GM23338 (cell line): ENCODE measurements around the gene CCL18. TPM values are rescaled to one million over a fixed set of nuclear protein-coding genes. Genes with fewer than 3 reads are reported as not detected.

Experiments used
- ATAC-seq: fragments of 200-7000 bp; cut with Tn5 transposase; 3 replicates; pipeline ENCODE4 v1.9.1; 2020
- DNase-seq: peaks from one replicate; pipeline ENCODE4 v3.0.0-alpha.2; 2015; ENCODE audit warnings: low spot score
- H2AFZ ChIP-seq: fragments of 200-600 bp; sonication (generic); 2 replicates; pipeline ENCODE4 v1.8.0; 2016; ENCODE audit warnings: antibody characterized with exemption, mild to moderate bottlenecking, moderate library complexity
- H3F3A ChIP-seq: fragments of 200-600 bp; sonication (generic); replicated peaks from 2 replicates; pipeline ENCODE4 v1.8.0; 2017; ENCODE audit warnings: antibody characterized with exemption, mixed run types, low read depth
- H3K27ac ChIP-seq: fragments of 200-600 bp; sonication (generic); 2 replicates; pipeline ENCODE4 v1.6.1; 2016; ENCODE audit warnings: low read depth
- H3K27me3 ChIP-seq: fragments of 200-600 bp; sonication (generic); 2 replicates; pipeline ENCODE4 v1.8.0; 2016; ENCODE audit warnings: mild to moderate bottlenecking, mixed run types, moderate library complexity; ENCODE audit not compliant: insufficient read depth
- H3K36me3 ChIP-seq: fragments of 200-600 bp; sonication (generic); 2 replicates; pipeline ENCODE4 v1.8.0; 2016; ENCODE audit warnings: mild to moderate bottlenecking; ENCODE audit not compliant: insufficient read depth
- H3K4me1 ChIP-seq: fragments of 200-600 bp; sonication (generic); 2 replicates; pipeline ENCODE4 v1.8.0; 2016; ENCODE audit warnings: mild to moderate bottlenecking, moderate library complexity; ENCODE audit not compliant: insufficient read depth
- H3K4me2 ChIP-seq: fragments of 200-600 bp; sonication (generic); 2 replicates; pipeline ENCODE4 v1.7.1; 2017; ENCODE audit warnings: mixed run types
- H3K4me3 ChIP-seq: fragments of 200-600 bp; sonication (generic); 2 replicates; pipeline ENCODE4 v1.6.1; 2016; ENCODE audit warnings: mixed run types
- H3K79me2 ChIP-seq: fragments of 200-600 bp; sonication (generic); replicated peaks from 2 replicates; pipeline ENCODE4 v1.8.0; 2017; ENCODE audit warnings: mild to moderate bottlenecking; ENCODE audit not compliant: insufficient read depth
- H3K9me2 ChIP-seq: fragments of 200-600 bp; sonication (generic); 2 replicates; pipeline ENCODE4 v1.8.0; 2017; ENCODE audit not compliant: insufficient read depth
- H4K20me1 ChIP-seq: fragments of 200-600 bp; sonication (generic); replicated peaks from 2 replicates; pipeline ENCODE4 v1.8.0; 2017; ENCODE audit warnings: mild to moderate bottlenecking; ENCODE audit not compliant: insufficient read depth
- H3K27ac Mint-ChIP-seq: 2 replicates; pipeline ENCODE4 v1.8.0; 2020; ENCODE audit warnings: inconsistent platforms, mild to moderate bottlenecking, moderate library complexity, mixed read lengths
- H3K27me3 Mint-ChIP-seq: 3 replicates; pipeline ENCODE4 v1.8.0; 2022; ENCODE audit warnings: low read depth, mild to moderate bottlenecking, moderate library complexity, mixed read lengths, inconsistent platforms; ENCODE audit not compliant: insufficient read depth, poor library complexity
- H3K36me3 Mint-ChIP-seq: 3 replicates; pipeline ENCODE4 v1.8.0; 2021; ENCODE audit warnings: low read depth, mild to moderate bottlenecking, inconsistent platforms, moderate library complexity, mixed read lengths
- H3K4me1 Mint-ChIP-seq: 3 replicates; pipeline ENCODE4 v1.8.0; 2020; ENCODE audit warnings: mild to moderate bottlenecking, inconsistent platforms, mixed read lengths
- H3K4me3 Mint-ChIP-seq: 3 replicates; pipeline ENCODE4 v1.8.0; 2021; ENCODE audit warnings: moderate library complexity, mild to moderate bottlenecking, inconsistent platforms, mixed read lengths
- H3K9me3 Mint-ChIP-seq: 3 replicates; pipeline ENCODE4 v1.8.0; 2020; ENCODE audit warnings: moderate library complexity, mild to moderate bottlenecking, inconsistent platforms, mixed read lengths
- CREB1 ChIP-seq: fragments of 250-450 bp; sonication (Bioruptor Pico); IDR thresholded peaks from 2 replicates; pipeline ENCODE4 v1.5.0; 2020; ENCODE audit warnings: low read depth, mild to moderate bottlenecking, moderate library complexity
- JUNB ChIP-seq: IDR thresholded peaks from one replicate; pipeline ENCODE4 v1.6.1; 2016; ENCODE audit warnings: antibody characterized with exemption; ENCODE audit not compliant: unreplicated experiment
- POLR2AphosphoS5 ChIP-seq: IDR thresholded peaks from 2 replicates; pipeline ENCODE4 v1.6.1; 2016; ENCODE audit warnings: antibody characterized with exemption, low read depth
- ZNF114 ChIP-seq: fragments of 250-450 bp; sonication (Bioruptor Pico); IDR thresholded peaks from 2 replicates; pipeline ENCODE4 v1.5.0; 2020; ENCODE audit warnings: mild to moderate bottlenecking, moderate library complexity
- ZNF331 ChIP-seq: fragments of 250-450 bp; sonication (Bioruptor Pico); IDR thresholded peaks from 2 replicates; pipeline ENCODE4 v1.5.0; 2020; ENCODE audit warnings: low read depth, mild to moderate bottlenecking, moderate library complexity
- polyA plus RNA-seq: library from polyadenylated mRNA; unstranded; fragments of >200 nt; fragmentation: Nextera tagmentation; extraction: Ambion mirVana; gene quantifications from 2 replicates; pipeline ENCODE4 v1.2.1, GENCODE V29; 2016
- total RNA-seq: library from RNA; depleted of rRNA; stranded (reverse); fragments of >200 nt; shearing (Covaris generic); gene quantifications from 2 replicates; pipeline ENCODE4 v1.2.3, GENCODE V29; 2014
- TF ChIP-seq, protein P1 (sequence below), 2 experiments: fragments of 200-600 bp in 1 of 2; sonication (generic) in 1 of 2; conservative IDR thresholded peaks; 2 replicates each; pipeline versions ENCODE4 v1.5.1 to v1.6.1; 2016 to 2017; ENCODE audit warnings: antibody characterized with exemption in 2 of 2, low read depth in 2 of 2, mild to moderate bottlenecking in 2 of 2, moderate library complexity in 1 of 2
- TF ChIP-seq, protein P2 (sequence below): IDR thresholded peaks from 2 replicates; pipeline ENCODE4 v1.6.1; 2016; ENCODE audit warnings: antibody characterized with exemption
- TF ChIP-seq, protein P3 (sequence below): IDR thresholded peaks from one replicate; pipeline ENCODE4 v1.6.1; 2018; ENCODE audit warnings: antibody characterized with exemption; ENCODE audit not compliant: unreplicated experiment

Gene CCL18
- total and polyA plus RNA-seq, 2 experiments from 2014 or later = not detected

DNA sequence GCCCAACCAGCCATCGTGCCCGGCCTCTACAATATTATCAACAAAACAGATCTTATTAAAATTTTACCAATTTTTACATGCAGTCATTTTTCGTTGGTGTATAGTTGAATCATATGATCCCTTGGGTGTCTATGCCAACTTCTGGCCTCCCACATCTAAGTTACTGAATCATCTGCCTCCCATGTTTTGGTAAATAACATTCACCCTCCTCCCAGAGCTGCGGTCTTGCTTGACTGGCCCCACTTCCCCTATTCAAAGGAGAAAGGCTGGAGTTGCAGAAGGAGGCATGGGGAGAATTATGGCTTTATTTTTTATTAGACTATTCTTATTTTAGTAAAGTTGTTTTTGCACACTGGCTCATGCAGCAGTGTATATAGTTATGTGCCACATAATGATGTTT is 27.8 kb upstream of the CCL18 start:
- ATAC-seq = no peak

More for the DNA sequence above, 27.8 kb upstream of the CCL18 start:
- no peaks in the 10 kb centered on the region for H3K79me2 ChIP-seq
- H3K4me1 ChIP-seq = no peaks in the 10 kb centered on the region
- no peak overlapping the region for H2AFZ ChIP-seq
- no peak overlapping the region for H3K4me3 Mint-ChIP-seq
- no peaks in the 10 kb centered on the region for H3K36me3 Mint-ChIP-seq
- peaks cover 1% of the 10 kb centered on the region for H3K27me3 Mint-ChIP-seq
- TF ChIP-seq, protein P1, sequence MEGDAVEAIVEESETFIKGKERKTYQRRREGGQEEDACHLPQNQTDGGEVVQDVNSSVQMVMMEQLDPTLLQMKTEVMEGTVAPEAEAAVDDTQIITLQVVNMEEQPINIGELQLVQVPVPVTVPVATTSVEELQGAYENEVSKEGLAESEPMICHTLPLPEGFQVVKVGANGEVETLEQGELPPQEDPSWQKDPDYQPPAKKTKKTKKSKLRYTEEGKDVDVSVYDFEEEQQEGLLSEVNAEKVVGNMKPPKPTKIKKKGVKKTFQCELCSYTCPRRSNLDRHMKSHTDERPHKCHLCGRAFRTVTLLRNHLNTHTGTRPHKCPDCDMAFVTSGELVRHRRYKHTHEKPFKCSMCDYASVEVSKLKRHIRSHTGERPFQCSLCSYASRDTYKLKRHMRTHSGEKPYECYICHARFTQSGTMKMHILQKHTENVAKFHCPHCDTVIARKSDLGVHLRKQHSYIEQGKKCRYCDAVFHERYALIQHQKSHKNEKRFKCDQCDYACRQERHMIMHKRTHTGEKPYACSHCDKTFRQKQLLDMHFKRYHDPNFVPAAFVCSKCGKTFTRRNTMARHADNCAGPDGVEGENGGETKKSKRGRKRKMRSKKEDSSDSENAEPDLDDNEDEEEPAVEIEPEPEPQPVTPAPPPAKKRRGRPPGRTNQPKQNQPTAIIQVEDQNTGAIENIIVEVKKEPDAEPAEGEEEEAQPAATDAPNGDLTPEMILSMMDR (conservative IDR thresholded peaks at IDR 0.05; ENCODE audit: low read depth in 2 of 2) = no peak
- TF ChIP-seq JUNB = no peak
- TF ChIP-seq ZNF114 (CRISPR knock-in tag) = no peak
- TF ChIP-seq, protein P2, sequence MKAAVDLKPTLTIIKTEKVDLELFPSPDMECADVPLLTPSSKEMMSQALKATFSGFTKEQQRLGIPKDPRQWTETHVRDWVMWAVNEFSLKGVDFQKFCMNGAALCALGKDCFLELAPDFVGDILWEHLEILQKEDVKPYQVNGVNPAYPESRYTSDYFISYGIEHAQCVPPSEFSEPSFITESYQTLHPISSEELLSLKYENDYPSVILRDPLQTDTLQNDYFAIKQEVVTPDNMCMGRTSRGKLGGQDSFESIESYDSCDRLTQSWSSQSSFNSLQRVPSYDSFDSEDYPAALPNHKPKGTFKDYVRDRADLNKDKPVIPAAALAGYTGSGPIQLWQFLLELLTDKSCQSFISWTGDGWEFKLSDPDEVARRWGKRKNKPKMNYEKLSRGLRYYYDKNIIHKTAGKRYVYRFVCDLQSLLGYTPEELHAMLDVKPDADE = no peak
- TF ChIP-seq, protein P3, sequence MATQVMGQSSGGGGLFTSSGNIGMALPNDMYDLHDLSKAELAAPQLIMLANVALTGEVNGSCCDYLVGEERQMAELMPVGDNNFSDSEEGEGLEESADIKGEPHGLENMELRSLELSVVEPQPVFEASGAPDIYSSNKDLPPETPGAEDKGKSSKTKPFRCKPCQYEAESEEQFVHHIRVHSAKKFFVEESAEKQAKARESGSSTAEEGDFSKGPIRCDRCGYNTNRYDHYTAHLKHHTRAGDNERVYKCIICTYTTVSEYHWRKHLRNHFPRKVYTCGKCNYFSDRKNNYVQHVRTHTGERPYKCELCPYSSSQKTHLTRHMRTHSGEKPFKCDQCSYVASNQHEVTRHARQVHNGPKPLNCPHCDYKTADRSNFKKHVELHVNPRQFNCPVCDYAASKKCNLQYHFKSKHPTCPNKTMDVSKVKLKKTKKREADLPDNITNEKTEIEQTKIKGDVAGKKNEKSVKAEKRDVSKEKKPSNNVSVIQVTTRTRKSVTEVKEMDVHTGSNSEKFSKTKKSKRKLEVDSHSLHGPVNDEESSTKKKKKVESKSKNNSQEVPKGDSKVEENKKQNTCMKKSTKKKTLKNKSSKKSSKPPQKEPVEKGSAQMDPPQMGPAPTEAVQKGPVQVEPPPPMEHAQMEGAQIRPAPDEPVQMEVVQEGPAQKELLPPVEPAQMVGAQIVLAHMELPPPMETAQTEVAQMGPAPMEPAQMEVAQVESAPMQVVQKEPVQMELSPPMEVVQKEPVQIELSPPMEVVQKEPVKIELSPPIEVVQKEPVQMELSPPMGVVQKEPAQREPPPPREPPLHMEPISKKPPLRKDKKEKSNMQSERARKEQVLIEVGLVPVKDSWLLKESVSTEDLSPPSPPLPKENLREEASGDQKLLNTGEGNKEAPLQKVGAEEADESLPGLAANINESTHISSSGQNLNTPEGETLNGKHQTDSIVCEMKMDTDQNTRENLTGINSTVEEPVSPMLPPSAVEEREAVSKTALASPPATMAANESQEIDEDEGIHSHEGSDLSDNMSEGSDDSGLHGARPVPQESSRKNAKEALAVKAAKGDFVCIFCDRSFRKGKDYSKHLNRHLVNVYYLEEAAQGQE = no peak
- no peak for TF ChIP-seq POLR2AphosphoS5
- TF ChIP-seq CREB1 (CRISPR knock-in tag) = no peak
- TF ChIP-seq ZNF331 = no peak
- H3K9me3 Mint-ChIP-seq = no peaks in the 10 kb centered on the region
- H3F3A ChIP-seq = no peaks in the 10 kb centered on the region
- no peak overlapping the region for H3K4me2 ChIP-seq
- no peak overlapping the region for H3K27ac Mint-ChIP-seq
- H4K20me1 ChIP-seq = no peaks in the 10 kb centered on the region
- no peaks in the 10 kb centered on the region for H3K9me2 ChIP-seq
- no peak overlapping the region for H3K27ac ChIP-seq
- H3K36me3 ChIP-seq = no peaks in the 10 kb centered on the region
- DNase-seq = no peak
- H3K4me1 Mint-ChIP-seq = no peaks in the 10 kb centered on the region
- H3K4me3 ChIP-seq = no peak overlapping the region
- no peaks in the 10 kb centered on the region for H3K27me3 ChIP-seq
